HG03378 (cell line): Measurements from ENCODE around the gene USP37.

Experiments
- ATAC-seq: cut with Tn5 transposase; IDR thresholded peaks from one replicate; pipeline ENCODE4 v1.9.1; 2021; ENCODE audit warnings: mild to moderate bottlenecking, moderate library complexity; ENCODE audit not compliant: unreplicated experiment

USP37 gene

DNA sequence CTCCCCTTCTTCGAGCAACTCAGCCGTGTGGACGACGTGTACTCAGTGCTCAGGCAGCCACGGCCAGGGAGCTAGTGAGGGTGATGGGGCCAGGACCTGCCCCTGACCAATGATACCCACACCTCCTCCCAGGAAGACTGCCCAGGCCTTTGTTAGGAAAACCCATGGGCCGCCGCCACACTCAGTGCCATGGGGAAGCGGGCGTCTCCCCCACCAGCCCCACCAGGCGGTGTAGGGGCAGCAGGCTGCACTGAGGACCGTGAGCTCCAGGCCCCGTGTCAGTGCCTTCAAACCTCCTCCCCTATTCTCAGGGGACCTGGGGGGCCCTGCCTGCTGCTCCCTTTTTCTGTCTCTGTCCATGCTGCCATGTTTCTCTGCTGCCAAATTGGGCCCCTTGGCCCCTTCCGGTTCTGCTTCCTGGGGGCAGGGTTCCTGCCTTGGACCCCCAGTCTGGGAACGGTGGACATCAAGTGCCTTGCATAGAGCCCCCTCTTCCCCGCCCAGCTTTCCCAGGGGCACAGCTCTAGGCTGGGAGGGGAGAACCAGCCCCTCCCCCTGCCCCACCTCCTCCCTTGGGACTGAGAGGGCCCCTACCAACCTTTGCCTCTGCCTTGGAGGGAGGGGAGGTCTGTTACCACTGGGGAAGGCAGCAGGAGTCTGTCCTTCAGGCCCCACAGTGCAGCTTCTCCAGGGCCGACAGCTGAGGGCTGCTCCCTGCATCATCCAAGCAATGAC is 163.6 kb downstream of the USP37 start:
- ATAC-seq, result no peak

DNA sequence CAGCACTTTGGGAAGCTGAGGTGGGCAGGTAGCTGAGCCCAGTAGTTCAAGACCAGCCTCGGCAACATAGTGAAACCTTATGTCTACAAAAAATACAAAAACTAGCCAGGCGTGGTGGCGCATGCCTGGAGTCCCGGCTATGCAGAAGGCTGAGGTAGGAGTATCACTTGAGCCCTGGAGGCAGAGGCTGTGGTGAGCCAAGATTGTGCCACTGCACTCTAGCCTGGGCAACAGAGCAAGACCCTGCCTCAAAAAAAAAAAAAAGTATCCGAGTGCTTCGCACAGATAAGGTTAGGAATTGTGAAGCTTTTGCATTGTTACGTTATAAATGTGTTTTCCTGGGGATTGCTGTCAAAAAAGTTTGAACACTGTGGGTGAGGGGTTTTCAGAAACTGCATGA is 164.3 kb downstream of the USP37 start:
- no peak for ATAC-seq

DNA sequence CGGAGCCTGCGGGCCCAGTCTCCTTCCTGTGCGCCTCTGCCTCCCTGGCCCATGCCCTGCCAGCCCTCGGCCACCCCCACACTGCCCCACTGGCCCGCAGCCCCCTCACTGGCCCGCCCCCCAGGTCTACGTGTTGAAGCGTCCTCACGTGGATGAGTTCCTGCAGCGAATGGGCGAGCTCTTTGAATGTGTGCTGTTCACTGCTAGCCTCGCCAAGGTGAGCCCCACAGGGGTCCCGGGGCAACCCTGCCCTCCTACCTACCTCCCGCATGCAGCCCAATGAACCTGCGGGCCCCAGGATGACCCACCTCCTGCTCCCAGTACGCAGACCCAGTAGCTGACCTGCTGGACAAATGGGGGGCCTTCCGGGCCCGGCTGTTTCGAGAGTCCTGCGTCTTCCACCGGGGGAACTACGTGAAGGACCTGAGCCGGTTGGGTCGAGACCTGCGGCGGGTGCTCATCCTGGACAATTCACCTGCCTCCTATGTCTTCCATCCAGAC is 165.2 kb downstream of the USP37 start:
- no peak for ATAC-seq

DNA sequence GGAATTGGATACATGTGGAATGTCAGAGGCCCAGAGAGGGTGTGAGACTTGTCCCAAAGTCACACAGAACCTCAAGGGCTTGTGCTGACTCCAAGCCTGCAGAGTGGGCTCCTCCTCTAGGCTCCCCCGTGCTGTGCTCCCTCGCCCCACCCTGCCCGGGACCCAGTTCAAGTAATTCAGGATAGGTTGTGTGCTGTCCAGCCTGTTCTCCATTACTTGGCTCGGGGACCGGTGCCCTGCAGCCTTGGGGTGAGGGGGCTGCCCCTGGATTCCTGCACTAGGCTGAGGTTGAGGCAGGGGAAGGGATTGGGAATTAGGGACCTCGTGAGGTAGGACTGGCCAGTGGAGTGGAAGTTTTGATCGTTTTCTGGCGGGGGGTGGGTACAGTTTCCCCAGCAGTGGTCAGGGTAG is 165.7 kb downstream of the USP37 start:
- ATAC-seq, result no peak

DNA sequence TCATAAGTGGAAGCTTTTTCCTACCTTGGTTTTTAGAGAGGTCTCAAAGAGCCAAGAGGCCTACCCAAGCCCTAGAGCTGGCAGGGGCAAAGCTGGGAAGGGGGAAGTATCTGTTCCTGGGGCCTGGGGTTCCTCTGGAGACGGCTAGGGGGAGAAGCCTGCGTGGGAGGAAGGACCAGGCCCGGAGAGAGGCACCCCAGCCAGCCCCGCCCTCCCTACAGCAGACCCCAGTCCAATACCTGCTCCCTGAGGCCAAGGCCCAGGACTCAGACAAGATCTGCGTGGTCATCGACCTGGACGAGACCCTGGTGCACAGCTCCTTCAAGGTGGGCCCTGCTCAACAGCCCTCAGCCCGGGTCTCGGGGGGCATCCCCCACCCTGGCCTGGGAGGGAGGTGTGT is 166.3 kb downstream of the USP37 start:
- ATAC-seq, result no peak

DNA sequence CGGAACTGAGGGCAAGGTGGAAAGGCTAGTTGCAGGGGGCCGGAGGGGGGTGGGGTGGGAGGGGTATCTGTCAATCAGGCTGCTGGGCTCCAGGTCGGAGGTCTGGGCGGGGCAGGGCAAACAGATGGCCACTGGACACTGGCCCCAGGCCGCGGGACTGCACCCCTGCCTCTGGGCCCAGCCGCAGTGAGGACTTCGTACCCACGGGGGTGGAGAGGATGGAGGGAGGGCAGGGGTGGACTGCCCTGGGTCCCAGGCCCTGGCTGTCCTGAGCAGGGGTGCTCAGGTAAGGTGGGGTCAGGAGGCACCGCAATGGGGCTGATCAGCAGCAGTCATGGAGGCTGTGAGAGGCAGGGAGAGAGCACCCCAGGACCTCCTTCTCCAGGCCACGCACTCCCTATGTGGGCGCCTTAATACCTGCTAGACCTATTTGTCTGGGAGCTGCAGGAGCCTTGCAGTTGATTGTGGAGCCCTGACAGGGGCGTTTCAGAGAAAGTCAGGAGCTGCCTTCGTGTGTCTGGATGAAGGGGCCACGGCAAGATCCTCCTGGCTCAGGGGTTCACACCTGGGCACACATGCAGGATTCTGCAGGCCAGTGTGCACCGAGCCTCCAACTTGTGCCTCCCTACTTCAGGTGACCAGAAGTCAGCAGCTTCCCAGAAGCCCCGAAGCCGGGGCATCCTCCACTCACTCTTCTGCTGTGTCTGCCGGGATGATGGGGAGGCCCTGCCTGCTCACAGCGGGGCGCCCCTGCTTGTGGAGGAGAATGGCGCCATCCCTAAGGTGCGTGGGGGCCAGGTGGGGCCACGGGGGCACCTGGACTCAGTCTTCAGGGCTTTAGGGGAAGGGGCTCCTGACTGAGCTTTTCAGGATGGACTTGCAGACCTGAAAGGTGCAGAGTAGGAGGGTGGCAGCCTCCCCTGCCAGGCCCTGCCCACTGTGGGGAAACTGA is 166.9 kb downstream of the USP37 start:
- no peak for ATAC-seq
